ENCODE data around the gene TBC1D24.
"Not testable (repeated sequence)": the region's sequence is repeated elsewhere in the genome, so short reads cannot be mapped to it uniquely, and the experiment has no call there.

TBC1D24 gene

GRCh38 chr16:2518823-2519710 lies 44.1 kb downstream of the TBC1D24 start:
- DNase-seq: no peak

- DNase-seq: no peak
Measured at GRCh38 chr16:2519711-2520080, 44.8 kb downstream of the TBC1D24 start.

- DNase-seq: peak; percentile 67
Measured at GRCh38 chr16:2520097-2520783, 45.3 kb downstream of the TBC1D24 start, which contains the start of gene AMDHD2. Gene AMDHD2, plus strand, starts transcription at chr16:2520371. Its CDS starts 88 bp downstream, at chr16:2520459.

GRCh38 chr16:2520784-2521531 lies 46.0 kb downstream of the TBC1D24 start:
- DNase-seq: no peak

GRCh38 chr16:2523801-2524231 lies 48.9 kb downstream of the TBC1D24 start:
- DNase-seq: no peak

- no peak for DNase-seq
Measured at GRCh38 chr16:2524339-2524938, 49.5 kb downstream of the TBC1D24 start.

GRCh38 chr16:2526135-2526534 lies 51.2 kb downstream of the TBC1D24 start:
- DNase-seq: no peak

- no peak for DNase-seq
Measured at GRCh38 chr16:2527071-2527783, 52.3 kb downstream of the TBC1D24 start.

GRCh38 chr16:2527784-2528100 lies 52.8 kb downstream of the TBC1D24 start:
- DNase-seq: no peak

- DNase-seq: no peak
Measured at GRCh38 chr16:2528161-2529060, 53.5 kb downstream of the TBC1D24 start.

GRCh38 chr16:2529061-2529931 lies 54.4 kb downstream of the TBC1D24 start:
- no peak for DNase-seq

GRCh38 chr16:2529961-2530628 lies 55.2 kb downstream of the TBC1D24 start:
- no peak for DNase-seq

- no peak for DNase-seq
Measured at GRCh38 chr16:2530629-2531318, 55.8 kb downstream of the TBC1D24 start.

- no peak for DNase-seq
Measured at GRCh38 chr16:2531371-2531695, 56.4 kb downstream of the TBC1D24 start, which contains the start of gene CEMP1. Gene CEMP1, minus strand, starts transcription at chr16:2531408. Its CDS starts 335 bp downstream, at chr16:2531073.

GRCh38 chr16:2531696-2532493 lies 57.0 kb downstream of the TBC1D24 start:
- DNase-seq: peak; percentile 76

- DNase-seq: peak; percentile 41
Measured at GRCh38 chr16:2532494-2533141, 57.7 kb downstream of the TBC1D24 start.

- DNase-seq: not testable (repeated sequence)
Measured at GRCh38 chr16:2533142-2533755, 58.3 kb downstream of the TBC1D24 start.

Measured in NCI-H510A treated with DMSO at 0.1 percent for 48 hours (cell line).